ENCODE measurements around the gene ITPR1.

DNA sequence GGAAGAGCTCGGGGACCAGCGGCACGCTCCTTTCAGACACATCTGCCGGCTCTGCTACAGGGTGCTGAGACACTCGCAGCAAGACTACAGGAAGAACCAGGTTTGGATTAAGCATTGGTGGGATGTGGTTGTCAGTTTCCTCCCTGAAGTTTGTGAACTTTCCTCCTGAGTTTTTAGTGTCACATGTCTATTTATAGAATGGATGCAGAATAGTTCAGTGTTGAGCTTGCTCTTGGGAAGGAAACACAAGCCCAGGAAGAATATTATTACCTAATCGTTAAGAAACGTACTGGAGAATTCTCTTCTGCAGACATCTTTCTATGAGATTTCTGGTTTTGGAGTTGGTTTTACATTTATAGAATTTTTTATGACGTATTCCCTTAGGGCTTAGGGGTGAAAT is 172.0 kb downstream of the ITPR1 start:
- TF ChIP-seq EZH2 (IDR thresholded peaks at IDR 0.05; ENCODE audit: insufficient read depth, poor library complexity, severe bottlenecking) (no peak), EZH2phosphoT487 (IDR thresholded peaks at IDR 0.05; ENCODE audit: insufficient read depth, low read depth) (no peak)
